ENCODE data around the gene ADGRG1. TPM values are rescaled to one million over a fixed set of nuclear protein-coding genes. Genes with fewer than 3 reads are reported as not detected.
"Not testable (repeated sequence)": the region's sequence is repeated elsewhere in the genome, so short reads cannot be mapped to it uniquely, and the experiment has no call there.

Gene ADGRG1
- total and polyA plus RNA-seq, 8 donors, result 17.3 to 78.4 (median 19.3) TPM

GRCh38 chr16:57707331-57707730 lies 78.9 kb downstream of the ADGRG1 start:
- no peaks in the 10 kb centered on the region for H3K4me1 ChIP-seq
- intact Hi-C loops (cut with DNase I), result no loop called here
- no peaks in the 10 kb centered on the region for H3K27me3 ChIP-seq
- no peak overlapping the region for H3K4me3 ChIP-seq
- no peaks in the 10 kb centered on the region for H3K9me3 ChIP-seq
- no peak for TF ChIP-seq CTCF (IDR thresholded peaks at IDR 0.05)
- H3K36me3 ChIP-seq, result no peaks in the 10 kb centered on the region
- no peak overlapping the region for H3K27ac ChIP-seq
- DNase-seq, result no peak
- ATAC-seq, result no peak

- no peaks in the 10 kb centered on the region for H3K9me3 ChIP-seq
- TF ChIP-seq CTCF (IDR thresholded peaks at IDR 0.05), result no peak
- H3K27me3 ChIP-seq, result no peaks in the 10 kb centered on the region
- no peak for ATAC-seq
- H3K4me3 ChIP-seq, result no peak overlapping the region
- H3K36me3 ChIP-seq, result no peaks in the 10 kb centered on the region
- H3K27ac ChIP-seq, result no peak overlapping the region
- H3K4me1 ChIP-seq, result no peaks in the 10 kb centered on the region
- intact Hi-C loops (cut with DNase I), result no loop called here
- no peak for DNase-seq
These were observed 79.7 kb downstream of the ADGRG1 start for GRCh38 chr16:57708168-57708567.

- no peaks in the 10 kb centered on the region for H3K4me1 ChIP-seq
- no peaks in the 10 kb centered on the region for H3K36me3 ChIP-seq
- TF ChIP-seq CTCF (IDR thresholded peaks at IDR 0.05), result no peak
- no peaks in the 10 kb centered on the region for H3K27me3 ChIP-seq
- ATAC-seq, result no peak
- H3K9me3 ChIP-seq, result no peaks in the 10 kb centered on the region
- DNase-seq, result no peak
- intact Hi-C loops (cut with DNase I), result no loop called here
- H3K27ac ChIP-seq, result no peak overlapping the region
- H3K4me3 ChIP-seq, result no peak overlapping the region
These were observed 81.2 kb downstream of the ADGRG1 start for GRCh38 chr16:57709663-57710062.

- no peaks in the 10 kb centered on the region for H3K4me1 ChIP-seq
- H3K27me3 ChIP-seq, result no peaks in the 10 kb centered on the region
- DNase-seq (no peak), ATAC-seq (no peak)
- no peaks in the 10 kb centered on the region for H3K36me3 ChIP-seq
- intact Hi-C loops (cut with DNase I), result no loop called here
- no peak overlapping the region for H3K27ac ChIP-seq
- no peaks in the 10 kb centered on the region for H3K9me3 ChIP-seq
- H3K4me3 ChIP-seq, result no peak overlapping the region
- no peak for TF ChIP-seq CTCF (IDR thresholded peaks at IDR 0.05)
These were observed 82.9 kb downstream of the ADGRG1 start for GRCh38 chr16:57711346-57711745.

GRCh38 chr16:57711993-57712392 lies 83.6 kb downstream of the ADGRG1 start:
- H3K4me1 ChIP-seq, result no peaks in the 10 kb centered on the region
- H3K9me3 ChIP-seq, result no peaks in the 10 kb centered on the region
- no peaks in the 10 kb centered on the region for H3K36me3 ChIP-seq
- no peaks in the 10 kb centered on the region for H3K27me3 ChIP-seq
- intact Hi-C loops (cut with DNase I), result no loop called here
- TF ChIP-seq CTCF (IDR thresholded peaks at IDR 0.05), result no peak
- no peak overlapping the region for H3K4me3 ChIP-seq
- H3K27ac ChIP-seq, result no peak overlapping the region
- DNase-seq, result no peak
- no peak for ATAC-seq

GRCh38 chr16:57712569-57712968 lies 84.1 kb downstream of the ADGRG1 start:
- H3K36me3 ChIP-seq; intact Hi-C loops (cut with DNase I); DNase-seq; H3K27me3 ChIP-seq; H3K27ac ChIP-seq; ATAC-seq; H3K9me3 ChIP-seq; H3K4me1 ChIP-seq; H3K4me3 ChIP-seq: not testable (repeated sequence)

Measured in left lung (tissue), 10 donors.